ENCODE measurements around the gene DALRD3. TPM values are rescaled to one million over a fixed set of nuclear protein-coding genes. Genes with fewer than 3 reads are reported as not detected.
A peak's percentile ranks its signal among the peaks of the same experiment; 100 is the strongest.

Gene DALRD3
- total RNA-seq, 1 donor from 2014 or later: 11.8 TPM

DNA sequence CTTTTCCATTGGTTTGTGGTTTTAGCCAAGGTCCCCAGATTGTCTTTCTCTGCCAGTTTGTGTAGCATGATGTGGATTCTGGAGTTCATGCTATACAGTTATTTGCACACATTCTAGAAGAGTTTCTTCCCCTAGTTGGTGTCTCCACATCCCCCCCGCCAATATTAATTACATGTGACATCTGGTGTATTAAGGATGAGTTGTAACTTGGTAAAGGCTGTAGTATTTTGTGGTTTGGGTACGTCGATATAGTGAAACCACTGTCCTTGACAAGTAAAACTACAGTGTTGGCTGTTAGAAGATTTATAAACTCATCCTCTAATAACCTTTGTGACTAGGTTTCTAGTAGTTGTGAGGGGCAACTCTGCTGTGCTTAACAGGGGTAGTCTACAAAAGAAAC is 52.0 kb downstream of the DALRD3 start:
- peaks cover 90% of the 10 kb centered on the region for H3K36me3 ChIP-seq
- DNase-seq: no peak
- no peak overlapping the region for H3K4me3 ChIP-seq
- TF ChIP-seq, protein P1, sequence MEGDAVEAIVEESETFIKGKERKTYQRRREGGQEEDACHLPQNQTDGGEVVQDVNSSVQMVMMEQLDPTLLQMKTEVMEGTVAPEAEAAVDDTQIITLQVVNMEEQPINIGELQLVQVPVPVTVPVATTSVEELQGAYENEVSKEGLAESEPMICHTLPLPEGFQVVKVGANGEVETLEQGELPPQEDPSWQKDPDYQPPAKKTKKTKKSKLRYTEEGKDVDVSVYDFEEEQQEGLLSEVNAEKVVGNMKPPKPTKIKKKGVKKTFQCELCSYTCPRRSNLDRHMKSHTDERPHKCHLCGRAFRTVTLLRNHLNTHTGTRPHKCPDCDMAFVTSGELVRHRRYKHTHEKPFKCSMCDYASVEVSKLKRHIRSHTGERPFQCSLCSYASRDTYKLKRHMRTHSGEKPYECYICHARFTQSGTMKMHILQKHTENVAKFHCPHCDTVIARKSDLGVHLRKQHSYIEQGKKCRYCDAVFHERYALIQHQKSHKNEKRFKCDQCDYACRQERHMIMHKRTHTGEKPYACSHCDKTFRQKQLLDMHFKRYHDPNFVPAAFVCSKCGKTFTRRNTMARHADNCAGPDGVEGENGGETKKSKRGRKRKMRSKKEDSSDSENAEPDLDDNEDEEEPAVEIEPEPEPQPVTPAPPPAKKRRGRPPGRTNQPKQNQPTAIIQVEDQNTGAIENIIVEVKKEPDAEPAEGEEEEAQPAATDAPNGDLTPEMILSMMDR (IDR thresholded peaks at IDR 0.05; ENCODE audit: borderline replicate concordance): no peak
- intact Hi-C loops (cut with micrococcal nuclease): no loop called here
- no peaks in the 10 kb centered on the region for H3K27me3 ChIP-seq (ENCODE audit: low read depth)
- peaks cover 3% of the 10 kb centered on the region for H3K4me1 ChIP-seq
- no peaks in the 10 kb centered on the region for H3K9me3 ChIP-seq (replicated peaks)
- no peak overlapping the region for H3K27ac ChIP-seq (replicated peaks)

Small RNA genes within 50 kb of the gene (microRNA-seq; reads per million reads assigned to microRNA genes)
- gene MIR191: 6,142 reads per million, percentile 93 among the genes with 10 or more reads in this experiment
- gene MIR425: 1,338 reads per million, percentile 87 among the genes with 10 or more reads in this experiment

Other genes starting within 250 kb of the DALRD3 start
- 52.2 TPM for gene PRKAR2A, start 170.7 kb downstream of the DALRD3 start, total RNA-seq
- 94.1 TPM for gene SLC25A20, start 119.7 kb downstream of the DALRD3 start, total RNA-seq
- gene ARIH2, start 99.7 kb downstream of the DALRD3 start, total RNA-seq: 180 TPM
- gene P4HTM, start 28.3 kb downstream of the DALRD3 start, total RNA-seq: 28.9 TPM
- 79.0 TPM for gene WDR6, start 11.2 kb downstream of the DALRD3 start, total RNA-seq
- gene NDUFAF3, start 3.5 kb upstream of the DALRD3 start, total RNA-seq: 159 TPM
- 46.9 TPM for gene IMPDH2, start 10.8 kb upstream of the DALRD3 start, total RNA-seq
- 58.8 TPM for gene QRICH1, start 75.5 kb upstream of the DALRD3 start, total RNA-seq
- 203 TPM for gene QARS1, start 86.2 kb upstream of the DALRD3 start, total RNA-seq
- gene USP19, start 102.2 kb upstream of the DALRD3 start, total RNA-seq: 62.5 TPM
- 772 TPM for gene LAMB2, start 114.5 kb upstream of the DALRD3 start, total RNA-seq
- 11.9 TPM for gene CCDC71, start 147.8 kb upstream of the DALRD3 start, total RNA-seq
- gene KLHDC8B, start 153.0 kb upstream of the DALRD3 start, total RNA-seq: 92.5 TPM

Measured in left ventricle myocardium inferior (tissue), 1 donor.